Coronary artery (tissue), 2 donors: ENCODE results near the gene NAA16.

Source experiments
- DNase-seq: peaks from one replicate; pipeline ENCODE4 v3.0.0-alpha.2; 2017; ENCODE audit warnings: low spot score
- H3K27ac ChIP-seq, 2 donors: fragments of 200-600 bp; sonication (generic); one replicate each; pipeline ENCODE4 v1.5.1; 2016 to 2019
- H3K4me3 ChIP-seq: fragments of 200-600 bp; sonication (generic); 2 replicates; pipeline ENCODE4 v1.5.1; 2016; ENCODE audit warnings: mild to moderate bottlenecking, moderate library complexity
- CTCF ChIP-seq: fragments of 200-600 bp; sonication (generic); IDR thresholded peaks from one replicate; pipeline ENCODE4 v1.5.1; 2019; ENCODE audit warnings: antibody characterized with exemption

The NAA16 gene

GRCh38 chr13:41291246-41291645 is 19.8 kb upstream of the NAA16 start:
- Histone ChIP-seq H3K4me3 (no peak overlapping the region), H3K27ac (no peak overlapping the region)
- DNase-seq, result no peak
- no peak for TF ChIP-seq CTCF

GRCh38 chr13:41293272-41293671 is 17.8 kb upstream of the NAA16 start:
- H3K4me3 ChIP-seq, result no peak overlapping the region
- no peak for TF ChIP-seq CTCF
- DNase-seq, result no peak
- no peak overlapping the region for H3K27ac ChIP-seq

GRCh38 chr13:41294914-41295313 is 16.2 kb upstream of the NAA16 start:
- H3K27ac ChIP-seq, result no peak overlapping the region
- no peak for DNase-seq
- no peak overlapping the region for H3K4me3 ChIP-seq
- TF ChIP-seq CTCF, result no peak

- H3K27ac ChIP-seq, result no peak overlapping the region
- H3K4me3 ChIP-seq, result no peak overlapping the region
- TF ChIP-seq CTCF, result no peak
- no peak for DNase-seq
Observed at GRCh38 chr13:41295973-41296372, 15.1 kb upstream of the NAA16 start.

- no peak overlapping the region for H3K27ac ChIP-seq
- no peak for DNase-seq
- TF ChIP-seq CTCF, result no peak
- H3K4me3 ChIP-seq, result no peak overlapping the region
Observed at GRCh38 chr13:41296879-41297646, 14.0 kb upstream of the NAA16 start.

GRCh38 chr13:41299316-41300094 is 11.6 kb upstream of the NAA16 start:
- H3K4me3 ChIP-seq, result no peak overlapping the region
- DNase-seq, result no peak
- TF ChIP-seq CTCF, result no peak
- H3K27ac ChIP-seq, result no peak overlapping the region

- Histone ChIP-seq H3K4me3 (no peak overlapping the region), H3K27ac (no peak overlapping the region)
- no peak for TF ChIP-seq CTCF
- DNase-seq, result no peak
Observed at GRCh38 chr13:41302743-41303142, 8.3 kb upstream of the NAA16 start.
